Uterus (tissue), 4 donors: ENCODE data around the gene ADAMTS2. TPM values are rescaled to one million over a fixed set of nuclear protein-coding genes. Genes with fewer than 3 reads are reported as not detected.

Source experiments
- DNase-seq, 2 donors: peaks; one replicate each; pipeline ENCODE4 v3.0.0-alpha.2; 2019 to 2020
- H3K27ac ChIP-seq, 2 donors: fragments of 200-600 bp; sonication (generic); 1 replicate in 1 of 2; 2 replicates in 1 of 2; pipeline ENCODE4 v1.5.1; 2016 to 2018
- H3K27me3 ChIP-seq, 2 donors: fragments of 200-600 bp; sonication (generic); one replicate each; pipeline ENCODE4 v1.5.1; 2018 to 2019; ENCODE audit warnings: control low read depth in 1 of 2
- H3K36me3 ChIP-seq, 2 donors: fragments of 200-600 bp; sonication (generic); one replicate each; pipeline ENCODE4 v1.5.1; 2019; ENCODE audit warnings: control low read depth in 1 of 2
- H3K4me1 ChIP-seq, 2 donors: fragments of 200-600 bp; sonication (generic); one replicate each; pipeline ENCODE4 v1.5.1; 2018 to 2019; ENCODE audit warnings: control low read depth in 1 of 2
- H3K4me3 ChIP-seq, 2 donors: fragments of 200-600 bp; sonication (generic); 1 replicate in 1 of 2; 2 replicates in 1 of 2; pipeline ENCODE4 v1.5.1; 2018 to 2019; ENCODE audit warnings: mild to moderate bottlenecking in 1 of 2
- H3K9me3 ChIP-seq, 2 donors: fragments of 200-600 bp; sonication (generic); one replicate each; pipeline ENCODE4 v1.5.1; 2019; ENCODE audit warnings: control low read depth in 1 of 2
- POLR2A ChIP-seq, 2 donors: fragments of 450-650 bp; IDR thresholded peaks; one replicate each; pipeline ENCODE4 v1.6.1; 2016; ENCODE audit warnings: antibody characterized with exemption in 2 of 2, mild to moderate bottlenecking in 1 of 2, moderate library complexity in 1 of 2
- intact Hi-C: fragments of 100-400 bp; cut with DNase I; formaldehyde crosslinking; loops from one replicate; pipeline ENCODE4 v1.15.1; 2023; ENCODE audit warnings: low total_unique reads
- total RNA-seq, 4 donors: library from RNA; depleted of rRNA in 3 of 4; stranded (reverse); fragments of >200 nt in 3 of 4; gene quantifications; one replicate each; pipeline versions ENCODE4 v1.1.0 to v1.2.4, GENCODE V29; 2014 to 2023
- TF ChIP-seq, protein P1 (sequence below), 4 experiments: fragments of 200-600 bp in 2 of 4; fragments of 450-650 bp in 2 of 4; sonication (generic) in 2 of 4; IDR thresholded peaks; one replicate each; pipeline ENCODE4 v1.5.1; 2016 to 2019; ENCODE audit warnings: antibody characterized with exemption in 4 of 4, mild to moderate bottlenecking in 2 of 4, moderate library complexity in 1 of 4
- donor health status: DM: yes; HTN: yes; CAD: no.

The ADAMTS2 gene
- total RNA-seq, 4 donors from 2014 or later = 4.1 to 97.1 (median 40.3) TPM

DNA sequence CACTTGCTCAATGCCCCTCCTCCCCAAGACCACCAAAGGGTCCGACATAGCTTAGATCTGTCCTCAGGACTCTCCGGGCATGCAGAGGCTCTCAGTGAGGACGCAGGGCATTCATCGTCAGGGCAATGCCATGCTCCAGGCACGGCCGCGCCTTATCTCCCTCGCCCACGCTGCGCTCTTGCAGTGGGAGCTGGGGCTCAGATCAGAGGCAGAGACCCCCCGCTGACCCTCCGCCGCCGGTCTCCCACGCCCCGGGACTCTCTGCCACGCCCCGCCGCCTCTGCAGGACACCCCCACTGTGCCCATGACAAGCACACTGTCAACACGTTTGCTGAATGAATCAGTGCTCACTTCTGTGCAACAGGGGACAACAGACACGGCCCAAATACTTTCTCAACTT is 140.7 kb downstream of the ADAMTS2 start:
- TF ChIP-seq, protein P1, sequence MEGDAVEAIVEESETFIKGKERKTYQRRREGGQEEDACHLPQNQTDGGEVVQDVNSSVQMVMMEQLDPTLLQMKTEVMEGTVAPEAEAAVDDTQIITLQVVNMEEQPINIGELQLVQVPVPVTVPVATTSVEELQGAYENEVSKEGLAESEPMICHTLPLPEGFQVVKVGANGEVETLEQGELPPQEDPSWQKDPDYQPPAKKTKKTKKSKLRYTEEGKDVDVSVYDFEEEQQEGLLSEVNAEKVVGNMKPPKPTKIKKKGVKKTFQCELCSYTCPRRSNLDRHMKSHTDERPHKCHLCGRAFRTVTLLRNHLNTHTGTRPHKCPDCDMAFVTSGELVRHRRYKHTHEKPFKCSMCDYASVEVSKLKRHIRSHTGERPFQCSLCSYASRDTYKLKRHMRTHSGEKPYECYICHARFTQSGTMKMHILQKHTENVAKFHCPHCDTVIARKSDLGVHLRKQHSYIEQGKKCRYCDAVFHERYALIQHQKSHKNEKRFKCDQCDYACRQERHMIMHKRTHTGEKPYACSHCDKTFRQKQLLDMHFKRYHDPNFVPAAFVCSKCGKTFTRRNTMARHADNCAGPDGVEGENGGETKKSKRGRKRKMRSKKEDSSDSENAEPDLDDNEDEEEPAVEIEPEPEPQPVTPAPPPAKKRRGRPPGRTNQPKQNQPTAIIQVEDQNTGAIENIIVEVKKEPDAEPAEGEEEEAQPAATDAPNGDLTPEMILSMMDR (IDR thresholded peaks at IDR 0.05) = no peak
- TF ChIP-seq POLR2A (IDR thresholded peaks at IDR 0.05) = no peak
- Histone ChIP-seq H3K4me3 (no peak overlapping the region), H3K27me3 (no peaks in the 10 kb centered on the region), H3K9me3 (no peaks in the 10 kb centered on the region), H3K36me3 (no peaks in the 10 kb centered on the region), H3K27ac (no peak overlapping the region), H3K4me1 (no peaks in the 10 kb centered on the region)
- intact Hi-C loops = no loop called here
- DNase-seq = no peak

- Histone ChIP-seq H3K36me3 (no peaks in the 10 kb centered on the region), H3K27me3 (no peaks in the 10 kb centered on the region), H3K4me3 (no peak overlapping the region), H3K4me1 (no peaks in the 10 kb centered on the region), H3K27ac (no peak overlapping the region), H3K9me3 (no peaks in the 10 kb centered on the region)
- DNase-seq = no peak
- TF ChIP-seq POLR2A (IDR thresholded peaks at IDR 0.05) = no peak
- TF ChIP-seq, protein P1 (IDR thresholded peaks at IDR 0.05) = no peak
- intact Hi-C loops = no loop called here
Measured at GRCh38 chr5:179203248-179203647, 142.0 kb downstream of the ADAMTS2 start.

- no peak overlapping the region for H3K4me3 ChIP-seq
- no peaks in the 10 kb centered on the region for H3K27me3 ChIP-seq
- no peak for DNase-seq
- no peaks in the 10 kb centered on the region for H3K9me3 ChIP-seq
- no peaks in the 10 kb centered on the region for H3K4me1 ChIP-seq
- H3K27ac ChIP-seq = no peak overlapping the region
- no peaks in the 10 kb centered on the region for H3K36me3 ChIP-seq
- no peak for TF ChIP-seq POLR2A (IDR thresholded peaks at IDR 0.05)
- TF ChIP-seq, protein P1 (IDR thresholded peaks at IDR 0.05) = no peak
- intact Hi-C loops = no loop called here
Measured at GRCh38 chr5:179201986-179202385, 143.3 kb downstream of the ADAMTS2 start.

GRCh38 chr5:179199246-179199645 is 146.0 kb downstream of the ADAMTS2 start:
- Histone ChIP-seq H3K36me3 (no peaks in the 10 kb centered on the region), H3K4me3 (no peak overlapping the region), H3K9me3 (no peaks in the 10 kb centered on the region), H3K27ac (no peak overlapping the region), H3K4me1 (no peaks in the 10 kb centered on the region), H3K27me3 (no peaks in the 10 kb centered on the region)
- intact Hi-C loops = loop anchor here (10.0 kb wide), 1 partner anchor 156 kb away; no protein-coding TSS in a partner anchor
- DNase-seq = no peak
- TF ChIP-seq, protein P1 (IDR thresholded peaks at IDR 0.05) = no peak

DNA sequence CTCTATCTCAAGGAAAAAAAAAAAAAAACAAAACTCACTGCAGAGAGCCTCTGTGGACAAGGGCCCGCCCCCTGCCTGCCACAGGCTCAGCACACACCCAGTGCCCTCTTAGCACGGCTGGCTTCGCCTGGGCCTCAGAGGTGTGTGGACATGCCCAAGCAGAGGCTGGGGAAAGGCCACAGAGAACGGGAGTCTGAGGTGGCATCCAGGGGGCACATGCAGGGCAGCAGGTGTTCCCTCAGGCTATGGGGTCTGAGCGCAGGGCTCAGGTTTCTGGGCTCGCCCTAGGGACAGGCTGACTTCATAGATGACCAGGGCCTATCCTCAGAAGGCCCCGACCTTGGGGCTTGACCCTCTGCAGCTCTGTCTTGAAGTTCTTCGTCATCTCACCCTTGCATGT is 146.4 kb downstream of the ADAMTS2 start:
- Histone ChIP-seq H3K36me3 (no peaks in the 10 kb centered on the region), H3K9me3 (no peaks in the 10 kb centered on the region), H3K27ac (no peak overlapping the region), H3K4me1 (no peaks in the 10 kb centered on the region), H3K4me3 (no peak overlapping the region), H3K27me3 (no peaks in the 10 kb centered on the region)
- no peak for DNase-seq
- TF ChIP-seq, protein P1 (IDR thresholded peaks at IDR 0.05) = no peak
- no peak for TF ChIP-seq POLR2A (IDR thresholded peaks at IDR 0.05)
- intact Hi-C loops = loop anchor here (10.0 kb wide), 1 partner anchor 156 kb away; no protein-coding TSS in a partner anchor
